ENCODE results near the gene INO80.

The INO80 gene

GRCh38 chr15:40943764-40944365 is 172.2 kb downstream of the INO80 start:
- no peak for DNase-seq

DNA sequence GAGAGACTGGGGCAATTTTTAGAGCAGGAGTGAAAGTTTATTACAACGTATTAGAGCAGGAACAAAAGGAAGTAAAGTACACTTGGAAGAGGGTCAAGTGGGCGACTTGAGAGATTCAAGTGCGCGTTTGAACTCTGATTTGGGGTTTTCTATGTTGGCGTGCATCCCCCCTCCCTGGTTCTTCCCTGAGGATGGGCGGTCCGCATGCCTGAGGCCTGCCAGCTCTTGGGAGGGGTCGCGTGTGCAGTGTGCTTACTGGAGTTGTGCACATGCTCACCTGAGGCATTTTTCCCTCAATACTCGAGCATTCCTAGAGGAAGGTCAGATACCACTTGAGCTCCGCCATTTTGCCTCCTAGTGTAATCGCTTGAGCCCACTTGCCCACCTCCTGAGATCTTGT is 173.2 kb downstream of the INO80 start:
- DNase-seq, result no peak

DNA sequence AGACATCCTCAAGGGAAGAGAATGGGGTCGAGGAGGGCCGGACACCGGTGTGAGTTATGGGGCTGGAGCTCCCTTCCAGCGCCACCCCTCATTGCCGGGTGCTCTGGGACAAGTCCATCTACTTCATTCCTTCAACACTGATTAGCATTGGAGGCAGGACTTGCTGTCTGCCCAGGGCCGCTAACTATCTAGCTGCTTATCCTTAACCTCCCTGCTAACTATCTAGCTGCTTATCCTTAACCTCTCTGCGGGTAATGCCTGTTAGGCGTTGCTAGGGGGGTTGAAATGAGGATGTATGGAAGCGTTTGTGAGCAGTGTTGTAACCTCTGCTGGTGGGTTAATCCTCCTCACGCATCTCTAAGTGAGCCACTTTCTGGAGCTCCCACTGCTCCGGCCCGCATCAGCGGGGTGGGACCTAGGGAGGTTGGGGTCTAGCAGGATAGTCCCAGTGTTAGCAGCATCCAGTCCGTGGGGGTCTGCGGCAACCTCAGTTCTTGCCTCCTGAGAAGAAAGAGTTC is 173.7 kb downstream of the INO80 start:
- no peak for DNase-seq

DNA sequence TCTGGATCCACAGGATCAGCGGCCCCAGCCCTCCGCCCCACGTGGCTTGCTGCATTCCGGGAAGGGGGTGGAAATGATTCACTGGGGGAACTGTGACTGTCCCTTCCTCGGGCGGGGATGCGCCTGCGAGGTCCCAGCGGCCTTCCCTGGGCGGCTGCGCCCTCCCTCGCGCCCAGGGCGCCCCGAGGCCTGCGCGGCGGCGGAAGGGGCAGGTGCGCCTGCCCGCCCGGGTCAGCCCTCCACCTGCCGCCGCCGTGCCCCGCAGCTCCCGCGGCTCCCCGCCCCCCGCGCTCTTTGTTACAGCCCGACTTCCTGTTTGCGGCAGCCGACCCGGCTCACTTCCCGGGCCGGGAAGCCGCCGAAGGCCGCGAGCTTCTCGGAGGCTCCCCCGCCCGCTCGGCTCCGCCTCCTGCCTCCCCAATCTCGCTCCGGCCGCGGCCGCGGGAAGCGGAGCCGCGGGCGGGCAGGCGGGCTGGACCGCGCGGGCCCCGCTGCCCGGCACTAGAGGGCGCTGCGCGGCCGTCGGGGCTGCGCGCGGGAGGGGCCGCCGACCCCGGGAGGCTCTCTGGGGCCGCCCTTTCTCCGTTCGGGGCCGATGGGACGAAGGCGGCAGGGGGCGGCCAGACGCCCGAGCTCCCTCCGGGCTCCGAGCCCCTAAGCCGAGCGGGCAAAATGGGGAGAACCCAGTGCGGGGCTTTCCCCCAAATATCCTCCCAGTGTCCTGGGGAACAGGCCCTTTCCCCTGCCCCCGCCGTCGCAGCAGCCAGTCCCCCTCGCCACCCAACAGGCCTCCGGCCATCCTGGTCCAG is 174.3 kb downstream of the INO80 start:
- DNase-seq, result peak; percentile 59

- DNase-seq, result no peak
Measured at GRCh38 chr15:40941068-40941527, 175.0 kb downstream of the INO80 start.

GRCh38 chr15:40940296-40940801 is 175.7 kb downstream of the INO80 start:
- DNase-seq, result no peak

DNA sequence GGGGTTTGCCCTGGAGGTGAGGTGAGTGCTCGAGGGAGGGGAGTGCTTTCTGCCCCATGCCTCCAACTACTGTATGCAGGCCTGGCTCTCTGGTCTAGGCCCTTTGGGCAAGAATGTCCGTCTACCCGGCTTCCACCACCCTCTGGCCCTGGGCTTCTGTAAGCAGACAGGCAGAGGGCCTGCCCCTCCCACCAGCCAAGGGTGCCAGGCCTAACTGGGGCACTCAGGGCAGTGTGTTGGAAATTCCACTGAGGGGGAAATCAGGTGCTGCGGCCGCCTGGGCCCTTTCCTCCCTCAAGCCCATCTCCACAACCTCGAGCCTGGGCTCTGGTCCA is 177.6 kb downstream of the INO80 start:
- no peak for DNase-seq

DNA sequence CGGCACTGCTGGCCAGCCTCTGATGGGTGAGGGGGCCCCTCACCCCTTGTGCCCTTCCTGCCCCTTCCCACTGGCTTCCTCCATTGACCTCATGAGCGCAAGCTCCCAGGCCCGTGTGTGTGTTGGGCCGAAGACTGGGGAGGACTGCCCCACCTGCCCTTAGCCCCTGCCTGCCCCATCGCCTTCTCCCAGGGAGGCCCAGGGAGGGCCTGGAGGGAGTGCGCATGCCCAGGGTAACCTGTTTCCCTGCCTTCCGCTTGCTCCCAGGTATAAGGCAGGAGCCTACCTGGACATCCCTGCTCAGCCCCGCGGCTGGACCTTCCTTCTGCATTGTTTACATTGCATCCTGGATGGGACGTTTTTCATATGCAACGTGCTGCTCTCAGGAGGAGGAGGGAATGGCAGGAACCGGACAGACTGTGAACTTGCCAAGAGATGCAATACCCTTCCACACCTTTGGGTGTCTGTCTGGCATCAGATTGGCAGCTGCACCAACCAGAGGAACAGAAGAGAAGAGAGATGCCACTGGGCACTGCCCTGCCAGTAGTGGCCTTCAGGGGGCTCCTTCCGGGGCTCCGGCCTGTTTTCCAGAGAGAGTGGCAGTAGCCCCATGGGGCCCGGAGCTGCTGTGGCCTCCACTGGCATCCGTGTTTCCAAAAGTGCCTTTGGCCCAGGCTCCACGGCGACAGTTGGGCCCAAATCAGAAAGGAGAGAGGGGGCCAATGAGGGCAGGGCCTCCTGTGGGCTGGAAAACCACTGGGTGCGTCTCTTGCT is 178.1 kb downstream of the INO80 start:
- DNase-seq, result no peak

GRCh38 chr15:40936709-40937666 is 179.1 kb downstream of the INO80 start:
- DNase-seq, result no peak

DNA sequence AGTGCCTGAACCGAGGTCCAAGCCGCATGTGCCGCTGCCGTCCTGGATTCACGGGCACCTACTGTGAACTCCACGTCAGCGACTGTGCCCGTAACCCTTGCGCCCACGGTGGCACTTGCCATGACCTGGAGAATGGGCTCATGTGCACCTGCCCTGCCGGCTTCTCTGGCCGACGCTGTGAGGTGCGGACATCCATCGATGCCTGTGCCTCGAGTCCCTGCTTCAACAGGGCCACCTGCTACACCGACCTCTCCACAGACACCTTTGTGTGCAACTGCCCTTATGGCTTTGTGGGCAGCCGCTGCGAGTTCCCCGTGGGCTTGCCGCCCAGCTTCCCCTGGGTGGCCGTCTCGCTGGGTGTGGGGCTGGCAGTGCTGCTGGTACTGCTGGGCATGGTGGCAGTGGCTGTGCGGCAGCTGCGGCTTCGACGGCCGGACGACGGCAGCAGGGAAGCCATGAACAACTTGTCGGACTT is 179.8 kb downstream of the INO80 start:
- no peak for DNase-seq

- DNase-seq, result no peak
Measured at GRCh38 chr15:40934457-40934856, 181.6 kb downstream of the INO80 start.

DNA sequence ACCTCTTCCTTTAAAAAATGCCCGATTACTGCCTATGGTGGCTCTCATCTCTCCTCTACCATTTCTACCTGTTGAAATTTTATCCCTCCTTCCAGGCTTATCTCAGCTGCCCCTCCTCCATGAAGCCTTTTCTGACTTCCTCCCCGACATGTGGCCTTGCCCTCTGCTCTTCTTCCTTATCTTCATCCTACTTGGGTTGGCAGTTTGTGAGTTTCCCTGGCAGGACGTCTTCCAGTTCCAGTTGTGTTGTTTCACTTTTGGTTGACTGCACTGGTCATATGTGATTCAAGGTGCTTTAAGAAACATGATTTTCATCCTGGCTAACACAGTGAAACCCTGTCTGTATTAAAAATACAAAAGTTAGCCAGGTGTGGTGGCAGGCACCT is 182.6 kb downstream of the INO80 start:
- DNase-seq, result no peak

DNA sequence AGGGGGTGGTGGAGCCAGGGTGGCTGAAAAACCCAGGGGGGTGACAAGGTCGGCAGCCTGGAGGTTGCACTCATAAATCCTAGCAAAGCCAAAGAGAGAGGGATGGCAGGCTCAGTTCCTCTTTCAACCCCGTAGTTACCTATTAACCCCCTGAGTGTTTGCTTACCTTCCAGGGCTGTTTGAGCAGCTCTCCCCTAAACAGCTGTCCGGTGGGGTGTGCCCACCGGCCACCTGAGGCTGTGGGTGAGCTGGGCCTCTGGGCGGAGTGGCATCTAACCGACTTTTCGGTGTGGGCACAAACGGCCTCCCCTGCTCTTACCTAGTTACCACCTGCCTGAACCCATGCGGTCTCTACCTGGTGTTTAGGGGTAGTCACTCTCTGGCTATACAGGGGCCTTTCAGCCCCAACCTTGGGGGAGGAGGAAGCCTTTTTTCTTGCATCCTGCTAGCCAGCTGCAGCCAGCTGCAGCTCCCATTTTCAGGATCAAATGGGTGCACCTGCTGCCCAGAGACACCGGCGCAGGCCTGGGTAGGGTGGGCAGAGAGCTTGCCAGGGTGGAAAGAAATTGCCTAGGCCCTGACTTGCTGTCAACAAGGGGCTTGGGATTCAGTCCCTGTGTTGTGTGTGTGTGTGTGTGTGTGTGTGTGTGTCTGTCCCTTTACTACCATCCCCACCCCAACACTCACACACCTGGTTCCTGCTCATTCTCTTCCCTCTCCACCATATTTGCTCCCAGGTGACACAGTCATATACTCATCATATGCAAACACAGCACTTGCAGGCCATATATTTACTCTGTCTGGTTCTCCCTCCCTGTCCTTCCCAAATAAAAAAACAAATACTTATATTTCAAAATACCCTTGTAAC is 183.2 kb downstream of the INO80 start:
- DNase-seq, result no peak

DNA sequence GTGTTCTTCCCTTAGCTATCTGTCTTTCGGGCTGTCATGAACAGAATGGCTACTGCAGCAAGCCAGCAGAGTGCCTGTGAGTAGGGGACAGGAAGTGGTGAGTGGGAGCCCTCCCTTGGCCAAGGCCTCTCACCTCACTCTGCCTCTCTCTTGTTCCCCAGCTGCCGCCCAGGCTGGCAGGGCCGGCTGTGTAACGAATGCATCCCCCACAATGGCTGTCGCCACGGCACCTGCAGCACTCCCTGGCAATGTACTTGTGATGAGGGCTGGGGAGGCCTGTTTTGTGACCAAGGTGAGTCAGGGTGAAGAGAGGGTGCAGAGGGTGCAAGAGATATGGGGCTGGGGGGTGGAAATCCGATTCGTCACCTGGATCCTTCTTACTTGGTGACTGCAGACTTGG is 183.9 kb downstream of the INO80 start:
- no peak for DNase-seq

- DNase-seq, result no peak
Measured at GRCh38 chr15:40931300-40932142, 184.6 kb downstream of the INO80 start.

DNA sequence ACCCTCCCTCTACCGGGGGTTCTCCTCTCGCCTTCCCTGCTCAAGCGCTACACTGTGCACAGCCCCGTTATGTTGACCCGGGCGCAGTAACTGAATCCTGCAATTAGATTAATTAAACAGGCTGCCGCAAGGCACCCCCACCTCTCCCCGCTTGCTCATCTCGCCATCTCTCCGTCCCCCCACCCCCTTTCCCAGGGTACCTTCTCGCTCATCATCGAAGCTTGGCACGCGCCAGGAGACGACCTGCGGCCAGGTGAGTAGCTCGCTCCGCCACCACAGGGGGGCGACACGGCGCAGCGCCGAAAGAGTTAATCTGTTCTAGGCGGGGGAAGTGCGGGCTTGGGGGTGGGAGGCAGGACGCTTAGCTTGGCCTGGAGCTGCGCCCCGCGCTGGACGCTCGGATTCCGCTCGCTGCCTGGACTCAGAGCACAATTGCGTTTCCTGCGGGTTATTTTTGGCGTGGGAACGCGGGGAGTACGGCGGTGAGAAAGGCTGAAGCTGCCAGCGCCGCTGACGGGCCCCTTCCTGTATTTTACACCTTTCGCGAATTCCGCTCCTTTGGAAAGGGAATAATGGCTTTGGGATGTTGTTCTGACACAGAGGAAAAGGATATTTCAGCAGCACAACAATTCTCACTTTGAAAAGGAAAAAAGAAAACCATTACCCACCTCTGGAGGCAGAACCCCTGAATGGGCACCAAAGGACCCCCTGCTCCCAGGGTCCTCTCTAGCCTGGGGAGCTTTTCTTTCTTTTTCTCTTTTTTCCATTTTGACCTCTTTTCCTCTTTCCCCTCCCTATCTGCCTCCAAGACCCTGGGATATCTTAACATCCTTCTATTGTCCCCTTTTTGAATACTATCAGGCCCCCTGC is 185.4 kb downstream of the INO80 start:
- DNase-seq, result peak; percentile 34

GRCh38 chr15:40929660-40930429 is 186.2 kb downstream of the INO80 start:
- DNase-seq, result no peak
